Embryonic facial prominence (tissue), 1 donor: Measurements from ENCODE around the gene CLSTN2.

Experiments used
- DNase-seq: peaks from one replicate; pipeline ENCODE4 v3.0.0-alpha.2; 2016; ENCODE audit errors: extremely low spot score

The CLSTN2 gene

GRCh38 chr3:140187028-140187427 lies 252.0 kb downstream of the CLSTN2 start:
- no peak for DNase-seq

- DNase-seq = no peak
Measured at GRCh38 chr3:140187656-140188221, 252.8 kb downstream of the CLSTN2 start.

GRCh38 chr3:140188285-140188684 lies 253.3 kb downstream of the CLSTN2 start:
- DNase-seq = no peak

- DNase-seq = no peak
Measured at GRCh38 chr3:140189267-140189666, 254.3 kb downstream of the CLSTN2 start.

- DNase-seq = no peak
Measured at GRCh38 chr3:140189976-140190375, 255.0 kb downstream of the CLSTN2 start.

- no peak for DNase-seq
Measured at GRCh38 chr3:140196970-140197369, 262.0 kb downstream of the CLSTN2 start.

GRCh38 chr3:140198242-140198641 lies 263.3 kb downstream of the CLSTN2 start:
- DNase-seq = no peak

- DNase-seq = no peak
Measured at GRCh38 chr3:140199008-140199407, 264.0 kb downstream of the CLSTN2 start.

- no peak for DNase-seq
Measured at GRCh38 chr3:140199743-140200142, 264.8 kb downstream of the CLSTN2 start.

- DNase-seq = no peak
Measured at GRCh38 chr3:140203510-140203909, 268.5 kb downstream of the CLSTN2 start.

GRCh38 chr3:140204271-140204984 lies 269.4 kb downstream of the CLSTN2 start:
- no peak for DNase-seq

- no peak for DNase-seq
Measured at GRCh38 chr3:140205598-140205997, 270.6 kb downstream of the CLSTN2 start.

GRCh38 chr3:140206196-140207040 lies 271.4 kb downstream of the CLSTN2 start:
- DNase-seq = peak; percentile 20

- no peak for DNase-seq
Measured at GRCh38 chr3:140207541-140207940, 272.6 kb downstream of the CLSTN2 start.

GRCh38 chr3:140216249-140216648 lies 281.3 kb downstream of the CLSTN2 start:
- no peak for DNase-seq

- no peak for DNase-seq
Measured at GRCh38 chr3:140219291-140219690, 284.3 kb downstream of the CLSTN2 start.

- no peak for DNase-seq
Measured at GRCh38 chr3:140219923-140220452, 285.0 kb downstream of the CLSTN2 start.

GRCh38 chr3:140223197-140223596 lies 288.2 kb downstream of the CLSTN2 start:
- no peak for DNase-seq

GRCh38 chr3:140223631-140224030 lies 288.6 kb downstream of the CLSTN2 start:
- no peak for DNase-seq

GRCh38 chr3:140224307-140224706 lies 289.3 kb downstream of the CLSTN2 start:
- DNase-seq = no peak

- DNase-seq = no peak
Measured at GRCh38 chr3:140225996-140226395, 291.0 kb downstream of the CLSTN2 start.

- DNase-seq = no peak
Measured at GRCh38 chr3:140233702-140234101, 298.7 kb downstream of the CLSTN2 start.
